PC-9 (cell line): ENCODE measurements around the gene SDK1.

ENCODE experiments used
- EZH2 ChIP-seq: fragments of 200-600 bp; sonication (generic); IDR thresholded peaks from 2 replicates; pipeline ENCODE4 v1.8.0; 2017; ENCODE audit warnings: antibody characterized with exemption, low read depth
- TF ChIP-seq, protein P1 (sequence below): fragments of 200-600 bp; sonication (generic); conservative IDR thresholded peaks from 2 replicates; pipeline ENCODE4 v1.6.1; 2017; ENCODE audit warnings: mixed run types, antibody characterized with exemption, mild to moderate bottlenecking, moderate library complexity

DNA sequence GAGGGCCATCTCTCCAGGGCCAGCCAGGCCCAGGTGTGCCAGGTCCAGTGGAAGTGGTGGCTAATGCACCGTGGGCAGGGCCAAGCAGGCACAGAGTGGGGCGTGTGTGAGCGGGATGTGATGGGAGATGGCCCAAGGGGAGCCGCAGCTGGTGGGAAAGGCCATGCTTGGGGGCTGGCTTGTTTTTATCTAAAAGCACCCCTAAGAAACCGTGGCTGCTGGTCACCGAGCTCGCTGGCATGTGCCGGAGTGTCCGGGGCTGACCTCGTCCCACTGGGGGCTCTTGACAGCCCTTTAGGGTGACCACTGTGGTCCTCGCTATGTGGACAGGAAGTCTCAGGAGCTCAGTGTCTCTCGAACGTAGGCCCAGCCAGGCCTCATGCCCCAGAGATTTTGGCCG lies 798.6 kb downstream of the SDK1 start:
- TF ChIP-seq, protein P1, sequence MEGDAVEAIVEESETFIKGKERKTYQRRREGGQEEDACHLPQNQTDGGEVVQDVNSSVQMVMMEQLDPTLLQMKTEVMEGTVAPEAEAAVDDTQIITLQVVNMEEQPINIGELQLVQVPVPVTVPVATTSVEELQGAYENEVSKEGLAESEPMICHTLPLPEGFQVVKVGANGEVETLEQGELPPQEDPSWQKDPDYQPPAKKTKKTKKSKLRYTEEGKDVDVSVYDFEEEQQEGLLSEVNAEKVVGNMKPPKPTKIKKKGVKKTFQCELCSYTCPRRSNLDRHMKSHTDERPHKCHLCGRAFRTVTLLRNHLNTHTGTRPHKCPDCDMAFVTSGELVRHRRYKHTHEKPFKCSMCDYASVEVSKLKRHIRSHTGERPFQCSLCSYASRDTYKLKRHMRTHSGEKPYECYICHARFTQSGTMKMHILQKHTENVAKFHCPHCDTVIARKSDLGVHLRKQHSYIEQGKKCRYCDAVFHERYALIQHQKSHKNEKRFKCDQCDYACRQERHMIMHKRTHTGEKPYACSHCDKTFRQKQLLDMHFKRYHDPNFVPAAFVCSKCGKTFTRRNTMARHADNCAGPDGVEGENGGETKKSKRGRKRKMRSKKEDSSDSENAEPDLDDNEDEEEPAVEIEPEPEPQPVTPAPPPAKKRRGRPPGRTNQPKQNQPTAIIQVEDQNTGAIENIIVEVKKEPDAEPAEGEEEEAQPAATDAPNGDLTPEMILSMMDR = no peak
- no peak for TF ChIP-seq EZH2
